IMR-90 (cell line): ENCODE results near the gene MRPS24. TPM values are rescaled to one million over a fixed set of nuclear protein-coding genes. Genes with fewer than 3 reads are reported as not detected.

Experiments used
- ATAC-seq: fragments of 200-7000 bp; cut with Tn5 transposase; 2 replicates; pipeline ENCODE4 v1.9.1; 2020; ENCODE audit warnings: low read depth, mild to moderate bottlenecking, moderate library complexity
- BruUV-seq: library from RNA; stranded (reverse); fragments of 400-500 nt; replicated peaks from 2 replicates; lab custom pipeline; 2021; lab: Mats Ljungman, UMichigan
- CTCF ChIA-PET: fragments of 300-600 bp; formaldehyde crosslinking; extraction: SDS; loops from one replicate; lab custom pipeline; 2021; ENCODE audit warnings: antibody characterized with exemption; lab: Yijun Ruan, JAX
- POLR2A ChIA-PET: fragments of 300-600 bp; sonication (Branson Sonifier 250); formaldehyde crosslinking; loops from one replicate; lab custom pipeline; 2022; ENCODE audit warnings: antibody characterized with exemption; ENCODE audit not compliant: unreplicated experiment; lab: Charles Lee
- DNase-seq: peaks from one replicate; pipeline ENCODE4 v3.0.0; 2013
- H2AFZ ChIP-seq: replicated peaks from 2 replicates; pipeline ENCODE3; 2013; ENCODE audit warnings: low read length, mild to moderate bottlenecking; ENCODE audit not compliant: poor library complexity
- H2AK5ac ChIP-seq: 2 replicates; pipeline ENCODE4 v1.6.1; 2013; ENCODE audit warnings: low read depth, low read length, inconsistent platforms
- H2AK9ac ChIP-seq: replicated peaks from 2 replicates; pipeline ENCODE3; 2013; ENCODE audit warnings: mild to moderate bottlenecking, low read depth, low read length, moderate library complexity; ENCODE audit not compliant: poor library complexity
- H2BK120ac ChIP-seq: 2 replicates; pipeline ENCODE4 v1.6.1; 2013; ENCODE audit warnings: low read depth, low read length, inconsistent platforms
- H2BK15ac ChIP-seq: 3 replicates; pipeline ENCODE4 v1.6.1; 2013; ENCODE audit warnings: low read depth, low read length, inconsistent platforms
- H2BK20ac ChIP-seq: 2 replicates; pipeline ENCODE4 v1.6.1; 2013; ENCODE audit warnings: low read depth, mild to moderate bottlenecking, inconsistent platforms, low read length, moderate library complexity
- H2BK5ac ChIP-seq: 2 replicates; pipeline ENCODE4 v1.6.1; 2013; ENCODE audit warnings: mild to moderate bottlenecking, low read depth, low read length, inconsistent platforms; ENCODE audit not compliant: poor library complexity, severe bottlenecking
- H3K14ac ChIP-seq: replicated peaks from 2 replicates; pipeline ENCODE4 v1.6.1; 2013; ENCODE audit warnings: low read depth, low read length, inconsistent platforms
- H3K18ac ChIP-seq: 2 replicates; pipeline ENCODE4 v1.6.1; 2013; ENCODE audit warnings: low read depth, low read length, control low read depth
- H3K23ac ChIP-seq: 2 replicates; pipeline ENCODE4 v1.6.1; 2013; ENCODE audit warnings: low read depth, low read length, inconsistent platforms
- H3K27ac ChIP-seq: 2 replicates; pipeline ENCODE4 v1.5.1; 2013; ENCODE audit warnings: mild to moderate bottlenecking, control low read depth, low read length; ENCODE audit not compliant: insufficient read depth
- H3K27me3 ChIP-seq: 2 replicates; pipeline ENCODE4 v1.6.1; 2013; ENCODE audit warnings: low read length; ENCODE audit not compliant: control insufficient read depth, insufficient read depth
- H3K36me3 ChIP-seq: 2 replicates; pipeline ENCODE4 v1.6.1; 2013; ENCODE audit warnings: low read length, mixed read lengths; ENCODE audit not compliant: control insufficient read depth, insufficient read depth
- H3K4ac ChIP-seq: 2 replicates; pipeline ENCODE4 v1.6.1; 2013; ENCODE audit warnings: low read depth, low read length, inconsistent platforms
- H3K4me1 ChIP-seq: 2 replicates; pipeline ENCODE4 v1.6.1; 2013; ENCODE audit warnings: low read length, mixed read lengths; ENCODE audit not compliant: control insufficient read depth, insufficient read depth
- H3K4me2 ChIP-seq: 2 replicates; pipeline ENCODE4 v1.6.1; 2013; ENCODE audit warnings: low read depth, mild to moderate bottlenecking, control low read depth, low read length, moderate library complexity
- H3K4me3 ChIP-seq: 2 replicates; pipeline ENCODE4 v1.5.1; 2013; ENCODE audit warnings: low read depth, mild to moderate bottlenecking, control low read depth, low read length, moderate library complexity; ENCODE audit not compliant: insufficient read depth
- H3K56ac ChIP-seq: 2 replicates; pipeline ENCODE4 v1.6.1; 2013; ENCODE audit warnings: low read length, inconsistent platforms; ENCODE audit not compliant: insufficient read depth; ENCODE audit errors: extremely low read depth
- H3K79me1 ChIP-seq, 2 experiments: 2 replicates each; pipeline ENCODE4 v1.6.1; 2013; ENCODE audit warnings: low read length in 2 of 2, inconsistent platforms in 1 of 2, low read depth in 1 of 2
- H3K9ac ChIP-seq: 2 replicates; pipeline ENCODE4 v1.6.1; 2013; ENCODE audit warnings: low read depth, low read length, control low read depth
- H3K9me1 ChIP-seq: 2 replicates; pipeline ENCODE4 v1.6.1; 2013; ENCODE audit warnings: low read length, inconsistent platforms; ENCODE audit not compliant: insufficient read depth
- H3K9me3 ChIP-seq: 2 replicates; pipeline ENCODE4 v1.6.1; 2013; ENCODE audit warnings: low read length; ENCODE audit not compliant: control insufficient read depth, insufficient read depth
- H4K20me1 ChIP-seq: 2 replicates; pipeline ENCODE4 v1.6.1; 2013; ENCODE audit warnings: low read length, inconsistent platforms; ENCODE audit not compliant: insufficient read depth
- H4K5ac ChIP-seq: 2 replicates; pipeline ENCODE4 v1.6.1; 2013; ENCODE audit warnings: mild to moderate bottlenecking, low read depth, low read length, control low read depth
- H4K8ac ChIP-seq, 2 experiments: 2 replicates each; pipeline ENCODE4 v1.6.1; 2013; ENCODE audit warnings: low read depth in 2 of 2, low read length in 2 of 2, control low read depth in 1 of 2, inconsistent platforms in 1 of 2
- H4K91ac ChIP-seq: 2 replicates; pipeline ENCODE4 v1.6.1; 2013; ENCODE audit warnings: low read depth, low read length, inconsistent platforms; ENCODE audit not compliant: insufficient read depth
- BHLHE40 ChIP-seq: fragments of 150-350 bp; IDR thresholded peaks from 2 replicates; pipeline ENCODE4 v1.6.1; 2016; ENCODE audit warnings: mild to moderate bottlenecking, low read depth, low read length
- CTCF ChIP-seq: conservative IDR thresholded peaks from 2 replicates; pipeline ENCODE4 v1.5.1; 2012; ENCODE audit warnings: mild to moderate bottlenecking, low read depth, low read length, improper control_type of control experiment
- ELK1 ChIP-seq: fragments of 150-350 bp; IDR thresholded peaks from 2 replicates; pipeline ENCODE4 v1.6.1; 2016; ENCODE audit warnings: low read depth, mild to moderate bottlenecking, low read length, moderate library complexity, borderline replicate concordance
- FOS ChIP-seq: fragments of 150-350 bp; IDR thresholded peaks from 2 replicates; pipeline ENCODE4 v1.6.1; 2016; ENCODE audit warnings: low read depth, low read length
- MAFK ChIP-seq: IDR thresholded peaks from 2 replicates; pipeline ENCODE4 v1.6.1; 2012; ENCODE audit warnings: low read depth, low read length, improper control_type of control experiment
- MAZ ChIP-seq: IDR thresholded peaks from 2 replicates; pipeline ENCODE4 v1.6.1; 2012; ENCODE audit warnings: low read depth, mild to moderate bottlenecking, low read length, improper control_type of control experiment, moderate library complexity, borderline replicate concordance
- MXI1 ChIP-seq: IDR thresholded peaks from 2 replicates; pipeline ENCODE4 v1.6.1; 2012; ENCODE audit warnings: low read depth, mild to moderate bottlenecking, low read length, moderate library complexity, borderline replicate concordance
- NFE2L2 ChIP-seq: fragments of 150-350 bp; IDR thresholded peaks from 2 replicates; pipeline ENCODE4 v1.6.1; 2016; ENCODE audit warnings: low read depth, mild to moderate bottlenecking, low read length
- POLR2A ChIP-seq: IDR thresholded peaks from 2 replicates; pipeline ENCODE4 v1.6.1; 2012; ENCODE audit warnings: mild to moderate bottlenecking, low read depth, low read length
- RAD21 ChIP-seq: IDR thresholded peaks from 2 replicates; pipeline ENCODE4 v1.6.1; 2012; ENCODE audit warnings: low read length, improper control_type of control experiment
- RCOR1 ChIP-seq: IDR thresholded peaks from 2 replicates; pipeline ENCODE4 v1.6.1; 2012; ENCODE audit warnings: mild to moderate bottlenecking, low read length, improper control_type of control experiment; ENCODE audit not compliant: insufficient replicate concordance
- RFX5 ChIP-seq: IDR thresholded peaks from 2 replicates; pipeline ENCODE4 v1.8.0; 2012; ENCODE audit warnings: low read depth, mild to moderate bottlenecking, low read length, moderate library complexity
- SMC3 ChIP-seq: fragments of 150-350 bp; IDR thresholded peaks from 2 replicates; pipeline ENCODE4 v1.6.1; 2016; ENCODE audit warnings: low read depth, mild to moderate bottlenecking, antibody characterized with exemption, low read length, moderate library complexity
- USF2 ChIP-seq: fragments of 150-350 bp; IDR thresholded peaks from 2 replicates; pipeline ENCODE4 v1.6.1; 2017; ENCODE audit warnings: mild to moderate bottlenecking, antibody characterized with exemption, low read length, low read depth
- WGBS, 2 experiments: methylation state at CpG; one replicate each; pipeline versions ENCODE4 v1.1.5 to v1.1.7; 2013; ENCODE audit warnings: missing lambda C conversion rate in 2 of 2; ENCODE audit not compliant: insufficient read length in 1 of 2; ENCODE audit errors: extremely low coverage in 2 of 2; 5-methylcytosine and 5-hydroxymethylcytosine counted together
- dilution Hi-C: fragments of 300-500 bp; cut with HindIII; formaldehyde crosslinking; loops from one replicate; pipeline ENCODE4 v1.14.3; 2018; ENCODE audit warnings: low sequenced_read_pairs; ENCODE audit not compliant: unreplicated experiment
- in situ Hi-C: fragments of 300-500 bp; cut with MboI; formaldehyde crosslinking; loops from 3 replicates; pipeline ENCODE4 v1.14.3; 2019; ENCODE audit warnings: low sequenced_read_pairs, inconsistent platforms, mixed read lengths
- intact Hi-C: fragments of 100-400 bp; cut with micrococcal nuclease; formaldehyde crosslinking; loops from 2 replicates; pipeline ENCODE4 v1.10.0; 2022
- polyA plus RNA-seq, 3 experiments: library from polyadenylated mRNA; depleted of rRNA; stranded (reverse); fragments of >200 nt; gene quantifications; 2 replicates each; pipeline ENCODE4 v1.2.3, GENCODE V29; 2012; ENCODE audit warnings: low replicate concordance in 1 of 3
- total RNA-seq: library from RNA; depleted of rRNA; stranded (reverse); fragments of >200 nt; gene quantifications from 2 replicates; pipeline ENCODE4 v1.2.3, GENCODE V29; 2012

The MRPS24 gene
- total and polyA plus RNA-seq, 2 of the 4 experiments (the other 2 are of a cell fraction), result 151 to 266 TPM

- H2BK15ac ChIP-seq, result no peak overlapping the region
- H2BK5ac ChIP-seq, result no peak overlapping the region
- 0 out of 4 replicates have a peak overlapping the region, but pooled peaks of 1 of the 2 experiments have one; percentile 6 for H4K8ac ChIP-seq
- no peak overlapping the region for H4K91ac ChIP-seq
- no peaks in the 10 kb centered on the region for H3K9me1 ChIP-seq
- no peak for ATAC-seq
- no peak overlapping the region for H3K9ac ChIP-seq
- peak overlapping the region; percentile 26; the same call in 1 of the 2 replicates for H3K4me2 ChIP-seq
- 89% methylated on average over 3 of the region's 8 CpGs; no CpG with 5 or more reads in 1 of the 2 experiments for WGBS, 2 experiments
- H3K4me1 ChIP-seq, result no peaks in the 10 kb centered on the region
- CTCF ChIA-PET, result interaction anchor here (1.3 to 2.1 kb wide), 2 partner anchors 10 to 252 kb away, joined by 3 to 7 read pairs; partner anchors contain the start of gene STK17A
- H4K20me1 ChIP-seq, result no peaks in the 10 kb centered on the region
- H3K9me3 ChIP-seq, result peaks cover 1% of the 10 kb centered on the region; the same call in 1 of the 2 replicates
- no peak overlapping the region for H3K27ac ChIP-seq
- no TSS peak for BruUV-seq
- DNase-seq, result peak; percentile 40
- H2AFZ ChIP-seq, result no peak overlapping the region
- H3K14ac ChIP-seq, result no peak overlapping the region
- no peak overlapping the region for H3K18ac ChIP-seq
- H3K23ac ChIP-seq, result no peak overlapping the region
- intact Hi-C loops (loop anchor here (5.0 to 10.0 kb wide), 2 partner anchors 380 to 892 kb away; no protein-coding TSS in a partner anchor), in situ Hi-C loops (loop anchor here (5.0 to 25.0 kb wide), 3 partner anchors 112 to 897 kb away; partner anchors contain the start of genes MRPL32, PSMA2 and STK17A), dilution Hi-C loops (no loop called here)
- no peak overlapping the region for H3K4ac ChIP-seq
- H2AK9ac ChIP-seq, result no peak overlapping the region
- H4K5ac ChIP-seq, result no peak overlapping the region
- peaks cover 2% of the 10 kb centered on the region; the same call in 1 of the 2 replicates for H3K27me3 ChIP-seq
- no peak overlapping the region for H3K56ac ChIP-seq
- no peaks in the 10 kb centered on the region for H3K36me3 ChIP-seq
- no peaks in the 10 kb centered on the region for H3K79me1 ChIP-seq
- no peak overlapping the region for H2BK20ac ChIP-seq
- H2AK5ac ChIP-seq, result no peak overlapping the region
- no peak overlapping the region for H2BK120ac ChIP-seq
- POLR2A ChIA-PET, result no interaction called here
- peak overlapping the region; percentile 3; the same call in 1 of the 2 replicates for H3K4me3 ChIP-seq
- TF ChIP-seq SMC3, result no peak
- no peak for TF ChIP-seq MAFK
- TF ChIP-seq CTCF, result no peak
- no peak for TF ChIP-seq RFX5
- no peak for TF ChIP-seq RCOR1
- no peak for TF ChIP-seq RAD21
- TF ChIP-seq NFE2L2, result no peak
- TF ChIP-seq MAZ, result no peak
- no peak for TF ChIP-seq ELK1
- no peak for TF ChIP-seq MXI1
- no peak for TF ChIP-seq POLR2A
- TF ChIP-seq BHLHE40, result no peak
- no peak for TF ChIP-seq USF2
- no peak for TF ChIP-seq FOS
Observed at GRCh38 chr7:43834463-43835251, 34.7 kb downstream of the MRPS24 start.
